ENCODE measurements around the gene GALK2. TPM values are rescaled to one million over a fixed set of nuclear protein-coding genes. Genes with fewer than 3 reads are reported as not detected.

Gene GALK2
- polyA plus RNA-seq, 2 of the 4 experiments (the other 2 are of a cell fraction) = 26.8 to 40.5 TPM

Small RNAs within 50 kb of the gene (small RNA-seq; reads per million reads assigned to genes)
- 0 reads per million in 6 experiments for gene MIR4716
- 0 reads per million in 6 experiments for gene RF00019
- 0 reads per million in 6 experiments for gene RN7SL307P

Other genes with a start within 250 kb of the GALK2 start
- 0.16 and 0.17 TPM in 2 replicates for gene SHC4, start 206.3 kb upstream of the GALK2 start, polyA plus RNA-seq (2011; rRNA removed)
- 0.08 to 0.30 TPM (median 0.20 TPM) in 3 replicates for gene SHC4, start 206.3 kb upstream of the GALK2 start, polyA plus RNA-seq (2017; fragmentation: RNase III; extraction: RNeasy Plus Mini Kit Qiagen cat#74134 plus additional on column Dnase treatment)
- gene SECISBP2L, start 123.8 kb upstream of the GALK2 start, polyA plus RNA-seq (2011; rRNA removed) = 15.0 and 18.8 TPM in 2 replicates
- 6.4 to 7.5 TPM (median 7.2 TPM) in 3 replicates for gene SECISBP2L, start 123.8 kb upstream of the GALK2 start, polyA plus RNA-seq (2017; fragmentation: RNase III; extraction: RNeasy Plus Mini Kit Qiagen cat#74134 plus additional on column Dnase treatment)
- gene COPS2, start 14.6 kb upstream of the GALK2 start, polyA plus RNA-seq (2011; rRNA removed) = 49.9 and 66.6 TPM in 2 replicates
- 64.6 to 78.2 TPM (median 64.8 TPM) in 3 replicates for gene COPS2, start 14.6 kb upstream of the GALK2 start, polyA plus RNA-seq (2017; fragmentation: RNase III; extraction: RNeasy Plus Mini Kit Qiagen cat#74134 plus additional on column Dnase treatment)